ENCODE data around the gene LINGO4. TPM values are rescaled to one million over a fixed set of nuclear protein-coding genes. Genes with fewer than 3 reads are reported as not detected.

LINGO4 gene
- total and polyA plus RNA-seq, 2 experiments from 2014 or later: not detected

DNA sequence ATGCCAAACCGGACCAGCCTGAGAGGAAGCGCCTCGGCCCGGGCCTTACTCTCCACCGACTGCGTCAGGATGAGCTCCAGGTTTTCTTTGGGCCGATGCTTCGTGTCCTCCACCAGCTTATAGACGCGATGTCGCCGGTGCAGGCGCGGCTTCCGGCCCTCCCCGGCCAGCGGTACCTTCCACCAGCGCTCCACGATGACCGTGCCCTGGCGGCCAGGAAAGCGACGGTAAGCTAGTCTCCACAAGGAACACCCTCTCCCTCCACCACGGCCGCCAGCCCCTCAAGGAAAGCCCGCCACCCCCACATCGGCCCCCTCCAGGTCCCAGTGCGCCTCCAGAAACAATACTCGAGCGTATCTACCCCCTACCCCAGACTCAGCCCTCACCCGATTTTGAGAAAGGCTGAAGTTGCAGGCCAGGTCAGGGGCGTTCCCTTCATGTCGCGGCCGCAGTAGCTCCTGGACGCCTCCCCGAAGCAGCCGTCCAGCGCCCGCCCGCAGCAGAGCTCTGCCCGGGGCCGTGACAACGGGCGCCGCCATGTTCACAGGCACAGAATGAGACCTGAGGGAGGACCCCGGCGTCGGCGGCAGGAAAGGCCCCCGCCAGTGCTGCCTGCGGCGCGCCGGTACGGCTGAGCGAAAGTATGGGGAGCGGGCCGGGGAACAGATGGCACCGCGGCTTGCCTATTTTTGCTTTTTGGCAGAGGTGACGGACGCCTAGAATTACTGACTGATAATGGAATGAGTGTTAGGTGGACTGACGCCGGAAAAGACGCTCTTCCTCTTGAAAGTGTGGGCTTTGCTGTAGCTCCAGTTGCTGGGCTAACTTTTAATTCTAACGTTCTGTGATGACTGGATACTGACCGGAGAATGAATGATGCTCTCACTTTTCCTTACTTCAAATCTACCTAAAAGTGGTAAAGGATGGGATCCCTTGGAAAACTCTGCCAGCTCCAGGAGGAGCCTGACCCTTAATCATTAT lies 42.0 kb downstream of the LINGO4 start, which contains the start of gene MRPL9:
MRPL9 (minus strand) TSS at position 556 of the 981 bp plus-strand sequence; CDS start at position 539, 17 bp downstream.
- WGBS (ENCODE audit: low lambda C conversion rate, missing lambda C conversion rate): 1% methylated on average over 62 of the region's 68 CpGs
- no peaks in the 10 kb centered on the region for H3K36me3 ChIP-seq (replicated peaks; ENCODE audit: insufficient read depth, low read depth)
- TF ChIP-seq CTCF (IDR thresholded peaks at IDR 0.05; ENCODE audit: poor library complexity): no peak
- peak within 1 kb of the TSS; percentile 94 for H3K27ac ChIP-seq
- H3K4me3 ChIP-seq: peak within 1 kb of the TSS; percentile 94
- no peaks in the 10 kb centered on the region for H3K9me2 ChIP-seq (replicated peaks; ENCODE audit: insufficient read depth)
- DNase-seq (ENCODE audit: low spot score): peak; percentile 91
- no peaks in the 10 kb centered on the region for H4K20me1 ChIP-seq (ENCODE audit: insufficient read depth, poor library complexity, severe bottlenecking)
- peak within 1 kb of the TSS; percentile 95 for H2AFZ ChIP-seq
- peaks cover 5% of the 10 kb centered on the region for H3K4me1 ChIP-seq (ENCODE audit: insufficient read depth)
- peak within 1 kb of the TSS; percentile 94 for H3K4me2 ChIP-seq
- H3K27me3 ChIP-seq: no peaks in the 10 kb centered on the region
- peaks cover 14% of the 10 kb centered on the region for H3K79me2 ChIP-seq
- H3K9me3 ChIP-seq (ENCODE audit: low read depth): no peaks in the 10 kb centered on the region

- H3K9me3 ChIP-seq (ENCODE audit: low read depth): no peaks in the 10 kb centered on the region
- DNase-seq (ENCODE audit: low spot score): no peak
- H3K27me3 ChIP-seq: no peaks in the 10 kb centered on the region
- 100% methylated on average over 6 of the region's 7 CpGs for WGBS (ENCODE audit: low lambda C conversion rate, missing lambda C conversion rate)
- no peaks in the 10 kb centered on the region for H3K36me3 ChIP-seq (replicated peaks; ENCODE audit: insufficient read depth, low read depth)
- H3K79me2 ChIP-seq: peaks cover 14% of the 10 kb centered on the region
- no peak overlapping the region for H3K4me3 ChIP-seq
- no peak overlapping the region for H3K27ac ChIP-seq
- no peak for TF ChIP-seq CTCF (IDR thresholded peaks at IDR 0.05; ENCODE audit: poor library complexity)
- no peaks in the 10 kb centered on the region for H4K20me1 ChIP-seq (ENCODE audit: insufficient read depth, poor library complexity, severe bottlenecking)
- H2AFZ ChIP-seq: no peak overlapping the region
- H3K4me2 ChIP-seq: no peak overlapping the region
- H3K4me1 ChIP-seq (ENCODE audit: insufficient read depth): peaks cover 5% of the 10 kb centered on the region
- H3K9me2 ChIP-seq (replicated peaks; ENCODE audit: insufficient read depth): no peaks in the 10 kb centered on the region
These were observed 44.4 kb downstream of the LINGO4 start for GRCh38 chr1:151760597-151761385.

DNA sequence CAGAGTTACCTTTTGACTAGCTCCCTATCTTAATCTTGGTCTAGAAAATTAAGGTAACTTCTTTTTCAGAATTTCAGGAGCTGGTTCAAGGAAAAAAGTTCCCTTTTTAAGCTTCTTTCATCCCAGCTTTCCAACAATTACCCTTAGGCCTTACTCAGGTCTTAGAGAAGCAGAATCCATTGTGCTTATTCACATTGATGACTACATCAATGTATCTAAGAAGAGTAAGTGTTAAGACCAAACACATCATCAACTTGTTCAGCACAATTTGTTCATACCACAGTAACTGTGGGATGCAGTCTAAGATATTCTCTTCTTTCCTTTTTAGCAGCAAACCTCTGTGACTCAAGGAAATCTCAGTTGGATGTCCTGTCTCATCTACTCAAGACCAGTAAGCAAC lies 46.0 kb downstream of the LINGO4 start:
- DNase-seq (ENCODE audit: low spot score): no peak
- H3K9me3 ChIP-seq (ENCODE audit: low read depth): no peaks in the 10 kb centered on the region
- no peak overlapping the region for H2AFZ ChIP-seq
- TF ChIP-seq EZH2 (IDR thresholded peaks at IDR 0.05; ENCODE audit: borderline replicate concordance) (no peak), CTCF (IDR thresholded peaks at IDR 0.05; ENCODE audit: poor library complexity) (no peak), EZH2phosphoT487 (IDR thresholded peaks at IDR 0.05; ENCODE audit: low read depth, severe bottlenecking, unreplicated experiment) (no peak)
- no peaks in the 10 kb centered on the region for H4K20me1 ChIP-seq (ENCODE audit: insufficient read depth, poor library complexity, severe bottlenecking)
- H3K9me2 ChIP-seq (replicated peaks; ENCODE audit: insufficient read depth): no peaks in the 10 kb centered on the region
- H3K36me3 ChIP-seq (replicated peaks; ENCODE audit: insufficient read depth, low read depth): no peaks in the 10 kb centered on the region
- H3K27me3 ChIP-seq: no peaks in the 10 kb centered on the region
- no peak overlapping the region for H3K27ac ChIP-seq
- peaks cover 5% of the 10 kb centered on the region for H3K4me1 ChIP-seq (ENCODE audit: insufficient read depth)
- H3K79me2 ChIP-seq: peaks cover 9% of the 10 kb centered on the region
- no peak overlapping the region for H3K4me2 ChIP-seq
- H3K4me3 ChIP-seq: no peak overlapping the region

Data from hepatocyte (in vitro differentiated cells).